Activated naive CD4-positive, alpha-beta T cell treated with anti-CD3 and anti-CD28 coated beads, Interleukin-2, amount 10 ng/mL, durations not matched to agents 7 days and 5 days (primary cell): ENCODE data around the gene SLC12A9.

Source experiments
- CTCF ChIA-PET: fragments of 350-600 bp; sonication (Branson Sonifier 250); formaldehyde crosslinking; loops from one replicate; lab custom pipeline; 2021; ENCODE audit warnings: antibody characterized with exemption; lab: Charles Lee
- DNase-seq: peaks from one replicate; pipeline ENCODE4 v3.0.0-alpha.2; 2020
- H3K27ac Mint-ChIP-seq: one replicate; pipeline ENCODE4 v1.8.0; 2021; ENCODE audit warnings: mild to moderate bottlenecking, moderate library complexity, mixed read lengths
- H3K27me3 Mint-ChIP-seq: one replicate; pipeline ENCODE4 v1.8.0; 2021; ENCODE audit warnings: mild to moderate bottlenecking, mixed read lengths
- H3K36me3 Mint-ChIP-seq: one replicate; pipeline ENCODE4 v1.8.0; 2021; ENCODE audit warnings: mixed read lengths
- H3K4me1 Mint-ChIP-seq: one replicate; pipeline ENCODE4 v1.8.0; 2021; ENCODE audit warnings: mixed read lengths
- H3K4me3 Mint-ChIP-seq: one replicate; pipeline ENCODE4 v1.8.0; 2021; ENCODE audit warnings: mild to moderate bottlenecking, moderate library complexity, mixed read lengths
- H3K9me3 Mint-ChIP-seq: one replicate; pipeline ENCODE4 v1.8.0; 2021; ENCODE audit warnings: mixed read lengths

Gene SLC12A9

DNA sequence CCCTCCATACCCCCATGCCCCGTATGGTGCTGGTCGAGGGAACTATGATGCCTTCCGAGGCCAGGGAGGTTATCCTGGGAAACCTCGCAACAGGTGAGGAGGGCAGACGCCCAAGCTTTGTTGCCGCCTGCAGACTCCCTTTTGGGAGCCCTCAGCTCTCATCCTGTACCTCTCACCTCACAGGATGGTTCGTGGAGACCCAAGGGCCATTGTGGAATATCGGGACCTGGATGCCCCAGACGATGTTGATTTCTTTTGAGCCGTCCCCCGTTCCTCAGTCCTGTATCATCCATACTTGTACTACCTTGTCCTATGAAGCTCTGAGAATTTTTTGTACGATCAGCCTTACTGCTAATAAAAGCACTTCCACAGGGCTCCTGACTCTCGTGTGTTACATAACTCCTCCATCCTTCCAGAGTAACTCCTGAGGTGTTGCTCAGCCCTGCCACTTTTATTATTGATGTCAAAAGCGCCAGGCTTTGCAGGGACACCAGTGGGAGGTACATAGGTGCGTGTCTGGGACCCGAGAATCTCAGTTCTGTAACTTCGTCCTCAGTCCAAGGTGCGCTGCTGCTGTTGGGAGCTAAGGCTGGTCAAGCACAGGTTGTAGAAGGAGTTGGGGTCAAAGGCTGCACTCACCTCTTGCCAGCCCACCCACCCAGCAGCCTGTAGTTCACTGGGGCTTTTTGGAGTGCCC lies 35.9 kb downstream of the SLC12A9 start:
- Mint-ChIP-seq H3K9me3 (no peaks in the 10 kb centered on the region), H3K4me3 (peak overlapping the region; percentile 76), H3K4me1 (peaks cover 58% of the 10 kb centered on the region), H3K36me3 (peaks cover 52% of the 10 kb centered on the region), H3K27ac (peak overlapping the region; percentile 96), H3K27me3 (peaks cover 39% of the 10 kb centered on the region)
- CTCF ChIA-PET: no interaction called here
- DNase-seq: no peak

DNA sequence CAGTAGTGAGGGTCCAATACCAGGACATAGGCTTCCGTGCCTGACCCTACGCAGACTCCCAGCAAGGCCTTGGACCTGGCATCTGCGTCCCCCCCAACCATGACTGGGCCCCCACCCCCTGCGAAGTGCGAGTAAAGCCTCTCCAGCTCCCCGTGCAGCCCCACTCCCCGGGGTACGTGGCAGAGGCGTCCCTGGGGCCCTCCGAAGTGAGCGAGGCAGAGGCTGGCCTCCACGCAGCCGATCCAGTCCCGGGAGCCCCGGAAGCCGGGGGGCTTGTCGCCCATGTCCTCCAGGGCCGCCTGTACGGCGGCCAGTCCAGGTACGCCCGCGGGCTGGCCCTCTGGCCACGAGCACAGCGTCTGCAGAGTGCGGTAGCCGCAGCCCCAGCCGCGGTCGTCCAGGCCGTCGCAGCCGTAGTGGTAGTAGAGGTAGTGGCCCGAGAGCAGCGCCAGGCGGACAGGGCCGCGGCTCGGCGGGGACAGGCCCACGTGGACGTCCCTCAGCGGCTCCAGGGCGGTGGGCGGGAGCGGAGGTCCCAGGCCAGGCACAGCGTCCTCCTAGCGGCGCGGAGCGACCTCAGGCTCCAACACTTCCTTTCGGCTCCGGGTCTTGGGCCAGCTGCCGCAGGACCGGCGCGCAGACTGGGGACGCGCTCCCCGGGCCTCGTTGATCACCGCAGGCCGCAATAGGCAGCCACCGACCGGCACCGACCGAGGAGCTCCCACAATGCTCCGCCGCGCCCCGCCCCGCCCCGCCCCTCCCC lies 36.7 kb downstream of the SLC12A9 start, which contains the start of gene UFSP1:
Gene UFSP1 (minus strand): TSS at position 728 of the 763 bp plus-strand sequence. CDS start 444 bp downstream, at position 284.
- DNase-seq: no peak
- H3K27me3 Mint-ChIP-seq: peaks cover 46% of the 10 kb centered on the region
- peaks cover 59% of the 10 kb centered on the region for H3K4me1 Mint-ChIP-seq
- H3K36me3 Mint-ChIP-seq: peaks cover 45% of the 10 kb centered on the region
- no peaks in the 10 kb centered on the region for H3K9me3 Mint-ChIP-seq
- CTCF ChIA-PET: interaction anchor here (1.0 to 1.4 kb wide), 6 partner anchors 14 to 282 kb away, joined by 3 to 5 read pairs (median 3); partner anchors contain the start of genes POP7, SLC12A9 and SRRT
- H3K4me3 Mint-ChIP-seq: peak within 1 kb of the TSS; percentile 76
- H3K27ac Mint-ChIP-seq: peak within 1 kb of the TSS; percentile 96

DNA sequence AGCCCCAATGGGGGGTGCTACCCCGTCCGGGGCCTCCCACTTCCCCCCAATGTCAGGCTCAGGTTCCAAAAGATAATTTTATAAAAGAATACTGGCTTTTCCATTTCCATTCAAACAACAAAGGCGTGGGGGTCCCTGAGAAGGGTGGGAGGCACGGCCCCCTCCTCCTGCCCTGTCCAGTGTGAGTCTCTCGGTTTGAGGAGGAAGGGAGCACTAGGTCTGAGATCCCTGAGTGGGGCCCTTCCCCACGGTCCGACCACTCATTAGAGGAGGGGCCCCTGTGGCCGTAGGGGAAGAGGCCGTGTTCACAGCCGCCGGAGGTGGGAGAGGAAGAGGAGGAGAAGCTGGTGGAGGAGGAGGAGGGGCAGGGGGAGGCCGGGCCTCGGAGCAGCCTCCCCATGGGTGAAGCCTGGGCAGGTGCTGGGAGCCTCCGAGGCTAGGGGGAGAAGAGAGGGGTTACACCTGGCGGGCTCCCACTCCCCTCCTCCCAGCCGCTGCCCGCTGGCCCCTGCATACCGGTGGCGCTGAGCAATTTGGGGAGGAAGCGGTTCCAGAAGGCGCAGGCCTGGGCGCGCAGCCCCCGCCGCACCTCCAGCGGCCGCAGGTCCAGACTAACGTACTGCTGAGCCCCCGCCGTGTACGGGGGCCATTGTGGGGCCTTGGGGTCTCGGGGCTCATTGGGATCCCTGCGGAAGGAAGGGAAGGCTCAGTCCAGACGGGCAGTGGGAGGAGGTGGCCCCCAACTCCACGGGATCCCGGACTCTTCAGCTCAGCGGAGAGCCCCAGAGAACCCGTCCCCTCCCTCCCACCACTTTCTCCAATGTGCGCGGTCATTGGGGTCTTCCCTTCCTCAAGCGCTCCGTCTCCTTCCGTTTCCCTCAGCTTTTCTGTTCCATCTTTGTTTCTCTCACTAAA lies 38.4 kb downstream of the SLC12A9 start:
- peaks cover 28% of the 10 kb centered on the region for H3K36me3 Mint-ChIP-seq
- no peaks in the 10 kb centered on the region for H3K9me3 Mint-ChIP-seq
- peak overlapping the region; percentile 76 for H3K4me3 Mint-ChIP-seq
- no peak overlapping the region for H3K27ac Mint-ChIP-seq
- H3K27me3 Mint-ChIP-seq: peaks cover 63% of the 10 kb centered on the region
- H3K4me1 Mint-ChIP-seq: peaks cover 50% of the 10 kb centered on the region
- no peak for DNase-seq
- CTCF ChIA-PET: interaction anchor here (0.5 to 1.4 kb wide), 3 partner anchors 91 to 185 kb away, joined by 3 to 5 read pairs (median 3); partner anchors contain the start of gene POP7

DNA sequence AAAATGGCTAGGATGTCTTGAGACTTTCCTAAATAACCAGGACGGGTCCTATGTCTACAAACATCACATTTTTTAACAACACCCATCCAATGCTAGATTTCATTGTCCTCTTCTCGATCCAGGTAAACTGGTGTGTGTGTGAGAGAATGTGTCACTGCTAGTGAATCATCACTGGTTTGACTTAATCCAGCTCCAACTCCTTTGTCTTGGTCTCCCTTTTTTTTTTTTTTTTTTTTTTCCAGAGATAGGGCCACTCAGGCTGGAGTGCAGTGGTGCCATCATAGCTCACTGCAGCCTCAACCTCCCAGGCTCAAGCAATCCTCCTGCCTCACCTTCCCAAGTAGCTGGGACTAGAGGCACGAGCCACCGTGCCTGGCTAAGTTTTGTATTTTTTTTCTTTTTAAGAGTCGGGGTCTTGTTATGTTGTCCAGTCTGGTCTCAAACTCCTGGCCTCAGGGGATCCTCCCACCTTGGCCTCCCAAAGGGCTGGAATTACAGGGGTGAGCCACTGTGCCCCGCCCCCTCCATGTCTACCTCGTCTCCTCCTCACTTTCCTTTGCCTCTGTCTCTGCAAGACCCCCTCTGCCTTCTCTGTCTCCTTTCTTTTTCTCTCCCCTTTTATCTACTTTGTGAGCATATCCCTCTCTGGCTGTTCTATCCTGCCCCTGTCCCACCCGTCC lies 39.2 kb downstream of the SLC12A9 start:
- Mint-ChIP-seq H3K9me3 (no peaks in the 10 kb centered on the region), H3K27ac (no peak overlapping the region), H3K4me1 (peaks cover 50% of the 10 kb centered on the region), H3K27me3 (peaks cover 71% of the 10 kb centered on the region), H3K4me3 (peak overlapping the region; percentile 27), H3K36me3 (peaks cover 20% of the 10 kb centered on the region)
- DNase-seq: no peak
- CTCF ChIA-PET: interaction anchor here (0.5 to 0.6 kb wide), 2 partner anchors 162 to 283 kb away, joined by 3 to 4 read pairs; no protein-coding TSS in a partner anchor

- DNase-seq: no peak
- Mint-ChIP-seq H3K27me3 (peaks cover 78% of the 10 kb centered on the region), H3K9me3 (no peaks in the 10 kb centered on the region), H3K4me3 (no peak overlapping the region), H3K27ac (no peak overlapping the region), H3K4me1 (peaks cover 40% of the 10 kb centered on the region), H3K36me3 (peaks cover 11% of the 10 kb centered on the region)
- CTCF ChIA-PET: interaction anchor here (0.6 to 1.1 kb wide), 2 partner anchors 185 to 284 kb away, joined by 4 to 5 read pairs; no protein-coding TSS in a partner anchor
Measured at GRCh38 chr7:100892364-100893317, 40.1 kb downstream of the SLC12A9 start.

DNA sequence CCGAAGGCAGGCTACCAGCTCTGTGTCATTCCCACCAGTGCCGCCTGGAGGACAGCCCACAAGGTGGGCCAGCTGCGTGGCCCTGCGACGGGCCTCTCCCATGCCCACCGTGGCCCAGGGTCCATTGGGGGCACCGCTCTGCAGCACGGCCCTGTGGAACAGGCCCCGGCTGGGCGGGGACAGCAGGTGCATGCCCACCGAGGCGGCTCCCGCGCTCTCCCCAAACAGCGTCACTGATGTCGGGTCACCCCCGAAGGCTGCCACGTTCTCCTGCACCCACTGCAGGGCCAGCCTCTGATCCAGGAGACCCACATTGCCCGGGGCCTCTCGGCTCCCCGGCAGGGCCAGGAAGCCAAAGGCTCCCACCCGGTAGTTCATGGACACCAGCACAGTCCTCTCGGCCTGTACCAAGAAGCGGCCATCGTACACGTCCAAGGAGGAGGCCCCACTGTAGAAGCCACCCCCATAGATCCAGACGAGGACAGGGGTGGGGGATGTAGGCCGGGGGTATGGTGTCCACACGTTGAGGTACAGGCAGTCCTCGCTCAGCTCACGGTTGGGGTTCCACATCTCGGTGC lies 40.9 kb downstream of the SLC12A9 start:
- peaks cover 85% of the 10 kb centered on the region for H3K27me3 Mint-ChIP-seq
- H3K9me3 Mint-ChIP-seq: no peaks in the 10 kb centered on the region
- H3K4me1 Mint-ChIP-seq: peaks cover 37% of the 10 kb centered on the region
- peaks cover 3% of the 10 kb centered on the region for H3K36me3 Mint-ChIP-seq
- no peak overlapping the region for H3K27ac Mint-ChIP-seq
- H3K4me3 Mint-ChIP-seq: no peak overlapping the region
- CTCF ChIA-PET: interaction anchor here (1.1 to 1.4 kb wide), 2 partner anchors 184 to 389 kb away, joined by 5 read pairs; no protein-coding TSS in a partner anchor
- no peak for DNase-seq

DNA sequence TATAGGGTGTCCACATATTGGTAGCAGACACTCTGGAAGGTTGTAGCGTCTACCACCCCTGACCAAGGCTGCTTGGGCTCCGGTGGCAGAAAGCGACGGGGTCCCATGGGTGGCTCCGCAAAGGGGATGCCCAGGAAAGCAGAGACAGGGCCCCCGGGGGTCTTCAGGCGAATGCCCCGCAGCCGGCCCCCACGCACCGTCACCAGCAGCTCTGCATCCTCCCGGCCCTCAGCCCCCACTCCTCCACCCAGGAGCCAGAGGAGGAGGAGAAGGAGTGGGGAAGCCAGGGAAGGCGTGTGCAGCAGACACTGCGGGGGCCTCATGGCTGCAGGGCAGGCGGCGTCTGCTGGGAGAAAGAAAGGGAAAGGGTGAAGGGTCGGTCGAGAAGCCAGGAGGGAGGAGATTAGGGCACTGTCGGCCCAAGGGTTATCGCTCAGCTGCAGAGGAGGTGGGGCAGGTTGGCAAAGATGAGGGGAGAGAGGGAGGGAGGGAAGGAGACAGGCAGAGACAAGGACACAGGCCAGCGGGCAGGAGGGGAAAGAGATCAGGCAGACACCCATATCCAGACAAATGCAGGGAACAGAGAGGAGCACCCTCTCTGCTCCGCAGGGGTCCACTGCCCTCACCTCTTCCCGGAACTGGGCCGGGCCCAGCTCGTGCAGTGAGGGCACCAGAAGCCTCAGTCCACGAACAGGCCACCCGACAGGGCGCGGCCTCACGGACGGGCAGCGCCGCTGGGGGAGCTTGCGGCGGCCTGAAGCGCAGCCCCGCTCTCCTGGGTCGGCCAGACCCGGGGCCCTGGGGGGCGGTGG lies 41.6 kb downstream of the SLC12A9 start:
- Mint-ChIP-seq H3K27me3 (peaks cover 92% of the 10 kb centered on the region), H3K27ac (peak overlapping the region; percentile 62), H3K4me3 (no peak overlapping the region), H3K36me3 (no peaks in the 10 kb centered on the region), H3K9me3 (no peaks in the 10 kb centered on the region), H3K4me1 (peaks cover 32% of the 10 kb centered on the region)
- no peak for DNase-seq
- CTCF ChIA-PET: interaction anchor here (0.8 to 1.6 kb wide), 8 partner anchors 10 to 388 kb away, joined by 3 to 6 read pairs (median 4); no protein-coding TSS in a partner anchor

- DNase-seq: peak; percentile 65
- Mint-ChIP-seq H3K4me1 (peaks cover 30% of the 10 kb centered on the region), H3K27me3 (peaks cover 94% of the 10 kb centered on the region), H3K27ac (no peak overlapping the region), H3K4me3 (no peak overlapping the region), H3K9me3 (no peaks in the 10 kb centered on the region), H3K36me3 (no peaks in the 10 kb centered on the region)
- CTCF ChIA-PET: interaction anchor here (0.8 to 1.6 kb wide), 7 partner anchors 9 to 387 kb away, joined by 3 to 6 read pairs (median 4); no protein-coding TSS in a partner anchor
Measured at GRCh38 chr7:100894860-100895700, 42.6 kb downstream of the SLC12A9 start.

GRCh38 chr7:100895701-100895955 lies 43.1 kb downstream of the SLC12A9 start, which contains the start of gene ACHE:
TSS of gene ACHE (minus strand) at chr7:100895888. CDS start at chr7:100894232, 1,656 bp downstream.
- Mint-ChIP-seq H3K4me3 (peak within 1 kb of the TSS; percentile 62), H3K27me3 (peaks cover 93% of the 10 kb centered on the region), H3K9me3 (no peaks in the 10 kb centered on the region), H3K27ac (peak within 1 kb of the TSS; percentile 3), H3K4me1 (peaks cover 25% of the 10 kb centered on the region), H3K36me3 (no peaks in the 10 kb centered on the region)
- CTCF ChIA-PET: interaction anchor here (1.3 to 1.6 kb wide), 2 partner anchors 8 to 186 kb away, joined by 4 to 6 read pairs; no protein-coding TSS in a partner anchor
- DNase-seq: no peak

- no peak for DNase-seq
- peaks cover 93% of the 10 kb centered on the region for H3K27me3 Mint-ChIP-seq
Measured at GRCh38 chr7:100895956-100896731, 43.6 kb downstream of the SLC12A9 start.

More at GRCh38 chr7:100895956-100896731, 43.6 kb downstream of the SLC12A9 start:
- H3K4me3 Mint-ChIP-seq: peak overlapping the region; percentile 62
- CTCF ChIA-PET: no interaction called here
- no peaks in the 10 kb centered on the region for H3K9me3 Mint-ChIP-seq
- no peaks in the 10 kb centered on the region for H3K36me3 Mint-ChIP-seq
- peaks cover 23% of the 10 kb centered on the region for H3K4me1 Mint-ChIP-seq
- peak overlapping the region; percentile 3 for H3K27ac Mint-ChIP-seq
